WTC11 (cell line): ENCODE data around the gene ATP8B4. TPM values are rescaled to one million over a fixed set of nuclear protein-coding genes. Genes with fewer than 3 reads are reported as not detected.

Experiments used
- ATAC-seq: fragments of 200-7000 bp; cut with Tn5 transposase; 2 replicates; pipeline ENCODE4 v1.10.0; 2021; ENCODE audit warnings: mild to moderate bottlenecking, moderate library complexity
- CTCF ChIA-PET: fragments of 300-600 bp; sonication (Branson Sonifier 250); formaldehyde crosslinking; loops from one replicate; lab custom pipeline; 2021; ENCODE audit warnings: antibody characterized with exemption; lab: Charles Lee
- POLR2A ChIA-PET: fragments of 350-600 bp; sonication (Branson Sonifier 250); formaldehyde crosslinking; loops from one replicate; lab custom pipeline; 2021; ENCODE audit warnings: antibody characterized with exemption; lab: Charles Lee
- DNase-seq: peaks from one replicate; pipeline ENCODE4 v3.0.0; 2021; ENCODE audit warnings: low spot score
- H3K27ac Mint-ChIP-seq: 2 replicates; pipeline ENCODE4 v1.8.0; 2021; ENCODE audit warnings: mixed read lengths
- H3K27me3 Mint-ChIP-seq: 2 replicates; pipeline ENCODE4 v1.8.0; 2021; ENCODE audit warnings: low read depth, mild to moderate bottlenecking, moderate library complexity, mixed read lengths
- H3K36me3 Mint-ChIP-seq: 2 replicates; pipeline ENCODE4 v1.8.0; 2021; ENCODE audit warnings: mixed read lengths
- H3K4me1 Mint-ChIP-seq: 2 replicates; pipeline ENCODE4 v1.8.0; 2022; ENCODE audit warnings: mixed read lengths
- H3K4me3 Mint-ChIP-seq: 2 replicates; pipeline ENCODE4 v1.8.0; 2021; ENCODE audit warnings: mild to moderate bottlenecking, moderate library complexity, mixed read lengths
- H3K9me3 Mint-ChIP-seq: 2 replicates; pipeline ENCODE4 v1.8.0; 2021; ENCODE audit warnings: mixed read lengths
- CREB1 ChIP-seq: sonication (generic); formaldehyde crosslinking; IDR thresholded peaks from 2 replicates; pipeline ENCODE4 v1.8.0; 2023; ENCODE audit warnings: mild to moderate bottlenecking, missing genetic modification reagents
- EMX1 ChIP-seq: fragments of 250-450 bp; sonication (Bioruptor Pico); IDR thresholded peaks from 2 replicates; pipeline ENCODE4 v1.8.0; 2021; ENCODE audit warnings: mild to moderate bottlenecking
- FOXP1 ChIP-seq: sonication (generic); formaldehyde crosslinking; IDR thresholded peaks from 2 replicates; pipeline ENCODE4 v1.8.0; 2022; ENCODE audit warnings: missing genetic modification reagents, mild to moderate bottlenecking, moderate library complexity, borderline replicate concordance
- GRHL2 ChIP-seq: fragments of 250-450 bp; sonication (Bioruptor Pico); IDR thresholded peaks from 2 replicates; pipeline ENCODE4 v1.8.0; 2022; ENCODE audit warnings: mild to moderate bottlenecking, moderate library complexity; ENCODE audit not compliant: insufficient replicate concordance, severe bottlenecking
- GTF2I ChIP-seq: fragments of 250-450 bp; sonication (Bioruptor Pico); conservative IDR thresholded peaks from 2 replicates; pipeline ENCODE4 v1.4.0; 2021; ENCODE audit warnings: mild to moderate bottlenecking
- HMGA2 ChIP-seq: fragments of 250-450 bp; sonication (Bioruptor Pico); IDR thresholded peaks from 2 replicates; pipeline ENCODE4 v1.4.0; 2021; ENCODE audit warnings: mild to moderate bottlenecking, moderate library complexity
- MYBL2 ChIP-seq: sonication (generic); formaldehyde crosslinking; IDR thresholded peaks from 2 replicates; pipeline ENCODE4 v1.8.1; 2023; ENCODE audit warnings: mild to moderate bottlenecking, moderate library complexity, missing genetic modification reagents
- NFYB ChIP-seq: sonication (generic); formaldehyde crosslinking; conservative IDR thresholded peaks from 2 replicates; pipeline ENCODE4 v1.8.0; 2022; ENCODE audit warnings: low read depth, missing genetic modification reagents
- RELA ChIP-seq: sonication (generic); formaldehyde crosslinking; IDR thresholded peaks from 2 replicates; pipeline ENCODE4 v1.8.1; 2022; ENCODE audit warnings: missing genetic modification reagents, mild to moderate bottlenecking, borderline replicate concordance
- RORB ChIP-seq: fragments of 250-450 bp; sonication (Bioruptor Pico); IDR thresholded peaks from 2 replicates; pipeline ENCODE4 v1.9.0; 2021; ENCODE audit warnings: mild to moderate bottlenecking
- SMAD4 ChIP-seq: sonication (generic); formaldehyde crosslinking; IDR thresholded peaks from 2 replicates; pipeline ENCODE4 v1.8.0; 2022; ENCODE audit warnings: mild to moderate bottlenecking, missing genetic modification reagents
- TCF7 ChIP-seq: sonication (generic); formaldehyde crosslinking; IDR thresholded peaks from 2 replicates; pipeline ENCODE4 v1.8.0; 2022; ENCODE audit warnings: mild to moderate bottlenecking, low read depth, missing genetic modification reagents, moderate library complexity
- TP53 ChIP-seq: sonication (generic); formaldehyde crosslinking; IDR thresholded peaks from 2 replicates; pipeline ENCODE4 v1.8.1; 2023; ENCODE audit warnings: mild to moderate bottlenecking, missing genetic modification reagents
- ZBTB21 ChIP-seq: sonication (generic); formaldehyde crosslinking; IDR thresholded peaks from 2 replicates; pipeline ENCODE4 v1.8.1; 2023; ENCODE audit warnings: mild to moderate bottlenecking, missing genetic modification reagents, borderline replicate concordance
- ZNF138 ChIP-seq: sonication (generic); formaldehyde crosslinking; conservative IDR thresholded peaks from 2 replicates; pipeline ENCODE4 v1.8.1; 2022; ENCODE audit warnings: mild to moderate bottlenecking, moderate library complexity, missing genetic modification reagents
- ZNF263 ChIP-seq: sonication (generic); formaldehyde crosslinking; IDR thresholded peaks from 2 replicates; pipeline ENCODE4 v1.8.1; 2022; ENCODE audit warnings: low read depth, mild to moderate bottlenecking, moderate library complexity, missing genetic modification reagents
- ZNF423 ChIP-seq: fragments of 250-450 bp; sonication (Bioruptor Pico); IDR thresholded peaks from 2 replicates; pipeline ENCODE4 v2.1.2; 2022; ENCODE audit warnings: mild to moderate bottlenecking, moderate library complexity
- total RNA-seq: library from RNA; stranded (reverse); gene quantifications from 3 replicates; pipeline ENCODE4 v1.2.3, GENCODE V29; 2021
- TF ChIP-seq, protein P1 (sequence below): sonication (generic); formaldehyde crosslinking; IDR thresholded peaks from 2 replicates; pipeline ENCODE4 v1.8.1; 2022; ENCODE audit warnings: mild to moderate bottlenecking, moderate library complexity, missing genetic modification reagents
- TF ChIP-seq, protein P2 (sequence below): sonication (generic); formaldehyde crosslinking; conservative IDR thresholded peaks from 2 replicates; pipeline ENCODE4 v1.8.1; 2022; ENCODE audit warnings: mild to moderate bottlenecking, missing genetic modification reagents
- TF ChIP-seq, protein P3 (sequence below): sonication (generic); formaldehyde crosslinking; IDR thresholded peaks from 2 replicates; pipeline ENCODE4 v1.8.1; 2023; ENCODE audit warnings: mild to moderate bottlenecking, missing genetic modification reagents
- TF ChIP-seq, protein P4 (sequence below): sonication (generic); formaldehyde crosslinking; IDR thresholded peaks from 2 replicates; pipeline ENCODE4 v1.8.0; 2022; ENCODE audit warnings: mild to moderate bottlenecking, missing genetic modification reagents
- TF ChIP-seq, protein P5 (sequence below): fragments of 250-450 bp; sonication (Bioruptor Pico); IDR thresholded peaks from 2 replicates; pipeline ENCODE4 v1.9.0; 2021; ENCODE audit warnings: mild to moderate bottlenecking
- TF ChIP-seq, protein P6 (sequence below): sonication (generic); formaldehyde crosslinking; IDR thresholded peaks from 2 replicates; pipeline ENCODE4 v1.8.0; 2023; ENCODE audit warnings: missing genetic modification reagents, mild to moderate bottlenecking, borderline replicate concordance
- TF ChIP-seq, protein P7 (sequence below): sonication (generic); formaldehyde crosslinking; IDR thresholded peaks from 2 replicates; pipeline ENCODE4 v1.8.0; 2022; ENCODE audit warnings: mild to moderate bottlenecking, missing genetic modification reagents

The ATP8B4 gene
- total RNA-seq, 1 experiment from 2014 or later = 0.37 TPM

DNA sequence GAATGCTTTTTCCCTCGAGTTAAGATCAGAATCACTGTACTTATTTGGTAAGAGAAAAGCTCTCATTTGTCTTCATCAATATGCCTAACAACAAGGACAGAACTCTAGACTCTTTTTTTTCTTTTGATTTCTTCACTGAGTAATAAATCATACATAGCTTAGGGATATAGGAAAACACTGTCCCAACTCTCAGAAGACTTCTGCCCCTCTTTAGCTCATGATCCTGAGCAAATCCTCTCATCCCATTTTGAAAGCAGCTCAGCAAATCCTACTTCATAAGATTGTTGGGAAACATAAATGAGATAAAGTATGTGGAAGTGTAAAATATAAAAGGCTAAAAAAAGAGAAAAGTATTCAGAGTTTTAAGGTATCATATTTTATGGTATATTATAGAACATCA lies 141.7 kb downstream of the ATP8B4 start:
- TF ChIP-seq, protein P1, sequence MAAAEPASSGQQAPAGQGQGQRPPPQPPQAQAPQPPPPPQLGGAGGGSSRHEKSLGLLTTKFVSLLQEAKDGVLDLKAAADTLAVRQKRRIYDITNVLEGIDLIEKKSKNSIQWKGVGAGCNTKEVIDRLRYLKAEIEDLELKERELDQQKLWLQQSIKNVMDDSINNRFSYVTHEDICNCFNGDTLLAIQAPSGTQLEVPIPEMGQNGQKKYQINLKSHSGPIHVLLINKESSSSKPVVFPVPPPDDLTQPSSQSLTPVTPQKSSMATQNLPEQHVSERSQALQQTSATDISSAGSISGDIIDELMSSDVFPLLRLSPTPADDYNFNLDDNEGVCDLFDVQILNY (CRISPR knock-in tag) = no peak
- TF ChIP-seq RORB (CRISPR knock-in tag) (no peak), ZNF263 (no peak), ZNF423 (CRISPR knock-in tag) (no peak), GTF2I (no peak), FOXP1 (CRISPR knock-in tag) (no peak)
- TF ChIP-seq, protein P2, sequence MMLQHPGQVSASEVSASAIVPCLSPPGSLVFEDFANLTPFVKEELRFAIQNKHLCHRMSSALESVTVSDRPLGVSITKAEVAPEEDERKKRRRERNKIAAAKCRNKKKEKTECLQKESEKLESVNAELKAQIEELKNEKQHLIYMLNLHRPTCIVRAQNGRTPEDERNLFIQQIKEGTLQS = no peak
- H3K27me3 Mint-ChIP-seq = no peaks in the 10 kb centered on the region
- H3K4me1 Mint-ChIP-seq = no peaks in the 10 kb centered on the region
- H3K4me3 Mint-ChIP-seq = no peak overlapping the region
- H3K36me3 Mint-ChIP-seq = no peaks in the 10 kb centered on the region
- CTCF ChIA-PET = interaction anchor here (0.9 kb wide), 1 partner anchor 101 kb away, joined by 3 read pairs; no protein-coding TSS in a partner anchor
- POLR2A ChIA-PET = no interaction called here
- no peak for DNase-seq
- ATAC-seq = no peak
- H3K27ac Mint-ChIP-seq = no peak overlapping the region
- no peaks in the 10 kb centered on the region for H3K9me3 Mint-ChIP-seq

DNA sequence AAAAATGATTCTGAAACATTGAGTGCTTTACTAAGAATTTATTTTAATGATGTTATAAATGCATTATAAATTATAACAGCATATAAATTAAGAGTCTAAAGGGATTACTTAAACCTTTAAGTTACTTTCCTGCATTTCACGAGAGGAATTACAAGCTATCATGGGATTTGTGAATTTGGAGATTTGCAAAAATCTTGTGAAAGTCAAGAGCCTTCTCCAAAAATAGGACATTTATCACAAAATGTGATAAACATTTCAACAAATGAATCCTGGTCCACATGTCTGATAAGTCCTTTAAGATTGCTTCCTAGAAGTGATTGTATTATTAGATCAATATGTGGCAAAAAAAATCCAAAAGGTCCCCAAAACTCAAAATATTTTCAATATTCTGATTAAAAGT lies 154.5 kb downstream of the ATP8B4 start:
- no peaks in the 10 kb centered on the region for H3K27me3 Mint-ChIP-seq
- H3K4me1 Mint-ChIP-seq = no peaks in the 10 kb centered on the region
- TF ChIP-seq, protein P3, sequence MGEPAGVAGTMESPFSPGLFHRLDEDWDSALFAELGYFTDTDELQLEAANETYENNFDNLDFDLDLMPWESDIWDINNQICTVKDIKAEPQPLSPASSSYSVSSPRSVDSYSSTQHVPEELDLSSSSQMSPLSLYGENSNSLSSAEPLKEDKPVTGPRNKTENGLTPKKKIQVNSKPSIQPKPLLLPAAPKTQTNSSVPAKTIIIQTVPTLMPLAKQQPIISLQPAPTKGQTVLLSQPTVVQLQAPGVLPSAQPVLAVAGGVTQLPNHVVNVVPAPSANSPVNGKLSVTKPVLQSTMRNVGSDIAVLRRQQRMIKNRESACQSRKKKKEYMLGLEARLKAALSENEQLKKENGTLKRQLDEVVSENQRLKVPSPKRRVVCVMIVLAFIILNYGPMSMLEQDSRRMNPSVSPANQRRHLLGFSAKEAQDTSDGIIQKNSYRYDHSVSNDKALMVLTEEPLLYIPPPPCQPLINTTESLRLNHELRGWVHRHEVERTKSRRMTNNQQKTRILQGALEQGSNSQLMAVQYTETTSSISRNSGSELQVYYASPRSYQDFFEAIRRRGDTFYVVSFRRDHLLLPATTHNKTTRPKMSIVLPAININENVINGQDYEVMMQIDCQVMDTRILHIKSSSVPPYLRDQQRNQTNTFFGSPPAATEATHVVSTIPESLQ (CRISPR knock-in tag) = no peak
- TF ChIP-seq TP53 (CRISPR knock-in tag) (no peak), TCF7 (CRISPR knock-in tag) (no peak), RELA (no peak), ZNF138 (CRISPR knock-in tag) (no peak), ZBTB21 (no peak), MYBL2 (CRISPR knock-in tag) (no peak)
- TF ChIP-seq, protein P4, sequence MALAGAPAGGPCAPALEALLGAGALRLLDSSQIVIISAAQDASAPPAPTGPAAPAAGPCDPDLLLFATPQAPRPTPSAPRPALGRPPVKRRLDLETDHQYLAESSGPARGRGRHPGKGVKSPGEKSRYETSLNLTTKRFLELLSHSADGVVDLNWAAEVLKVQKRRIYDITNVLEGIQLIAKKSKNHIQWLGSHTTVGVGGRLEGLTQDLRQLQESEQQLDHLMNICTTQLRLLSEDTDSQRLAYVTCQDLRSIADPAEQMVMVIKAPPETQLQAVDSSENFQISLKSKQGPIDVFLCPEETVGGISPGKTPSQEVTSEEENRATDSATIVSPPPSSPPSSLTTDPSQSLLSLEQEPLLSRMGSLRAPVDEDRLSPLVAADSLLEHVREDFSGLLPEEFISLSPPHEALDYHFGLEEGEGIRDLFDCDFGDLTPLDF (CRISPR knock-in tag) = no peak
- POLR2A ChIA-PET = no interaction called here
- H3K9me3 Mint-ChIP-seq = peaks cover 58% of the 10 kb centered on the region
- no peak overlapping the region for H3K27ac Mint-ChIP-seq
- ATAC-seq (no peak), DNase-seq (no peak)
- CTCF ChIA-PET = no interaction called here
- H3K4me3 Mint-ChIP-seq = no peak overlapping the region
- H3K36me3 Mint-ChIP-seq = peaks cover 12% of the 10 kb centered on the region

DNA sequence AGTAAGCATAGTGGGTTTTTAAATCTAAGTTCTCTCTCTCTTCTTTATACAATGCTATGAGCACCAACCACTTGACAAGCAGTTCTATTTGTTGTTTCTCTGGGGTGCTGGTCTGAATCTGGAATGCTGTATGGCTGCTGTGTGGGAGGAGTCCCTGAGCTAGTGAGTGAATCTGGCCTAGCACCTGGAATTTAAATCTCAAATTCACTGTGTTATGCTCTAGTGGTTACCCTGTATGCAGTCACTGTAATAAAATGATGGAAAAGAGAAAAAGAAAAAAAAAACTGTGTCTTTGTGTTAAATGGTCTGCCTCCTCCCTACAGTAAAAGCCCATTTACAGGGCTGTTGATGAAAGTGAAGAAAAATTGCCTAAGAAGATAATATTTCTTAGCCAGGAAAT lies 155.0 kb downstream of the ATP8B4 start:
- ChIA-PET CTCF (no interaction called here), POLR2A (no interaction called here)
- H3K4me1 Mint-ChIP-seq = no peaks in the 10 kb centered on the region
- DNase-seq = no peak
- TF ChIP-seq, protein P5, sequence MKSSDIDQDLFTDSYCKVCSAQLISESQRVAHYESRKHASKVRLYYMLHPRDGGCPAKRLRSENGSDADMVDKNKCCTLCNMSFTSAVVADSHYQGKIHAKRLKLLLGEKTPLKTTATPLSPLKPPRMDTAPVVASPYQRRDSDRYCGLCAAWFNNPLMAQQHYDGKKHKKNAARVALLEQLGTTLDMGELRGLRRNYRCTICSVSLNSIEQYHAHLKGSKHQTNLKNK (CRISPR knock-in tag) = no peak
- TF ChIP-seq EMX1 (no peak), HMGA2 (CRISPR knock-in tag) (no peak), NFYB (CRISPR knock-in tag) (no peak), SMAD4 (CRISPR knock-in tag) (no peak), CREB1 (no peak), GRHL2 (CRISPR knock-in tag) (no peak)
- TF ChIP-seq, protein P6, sequence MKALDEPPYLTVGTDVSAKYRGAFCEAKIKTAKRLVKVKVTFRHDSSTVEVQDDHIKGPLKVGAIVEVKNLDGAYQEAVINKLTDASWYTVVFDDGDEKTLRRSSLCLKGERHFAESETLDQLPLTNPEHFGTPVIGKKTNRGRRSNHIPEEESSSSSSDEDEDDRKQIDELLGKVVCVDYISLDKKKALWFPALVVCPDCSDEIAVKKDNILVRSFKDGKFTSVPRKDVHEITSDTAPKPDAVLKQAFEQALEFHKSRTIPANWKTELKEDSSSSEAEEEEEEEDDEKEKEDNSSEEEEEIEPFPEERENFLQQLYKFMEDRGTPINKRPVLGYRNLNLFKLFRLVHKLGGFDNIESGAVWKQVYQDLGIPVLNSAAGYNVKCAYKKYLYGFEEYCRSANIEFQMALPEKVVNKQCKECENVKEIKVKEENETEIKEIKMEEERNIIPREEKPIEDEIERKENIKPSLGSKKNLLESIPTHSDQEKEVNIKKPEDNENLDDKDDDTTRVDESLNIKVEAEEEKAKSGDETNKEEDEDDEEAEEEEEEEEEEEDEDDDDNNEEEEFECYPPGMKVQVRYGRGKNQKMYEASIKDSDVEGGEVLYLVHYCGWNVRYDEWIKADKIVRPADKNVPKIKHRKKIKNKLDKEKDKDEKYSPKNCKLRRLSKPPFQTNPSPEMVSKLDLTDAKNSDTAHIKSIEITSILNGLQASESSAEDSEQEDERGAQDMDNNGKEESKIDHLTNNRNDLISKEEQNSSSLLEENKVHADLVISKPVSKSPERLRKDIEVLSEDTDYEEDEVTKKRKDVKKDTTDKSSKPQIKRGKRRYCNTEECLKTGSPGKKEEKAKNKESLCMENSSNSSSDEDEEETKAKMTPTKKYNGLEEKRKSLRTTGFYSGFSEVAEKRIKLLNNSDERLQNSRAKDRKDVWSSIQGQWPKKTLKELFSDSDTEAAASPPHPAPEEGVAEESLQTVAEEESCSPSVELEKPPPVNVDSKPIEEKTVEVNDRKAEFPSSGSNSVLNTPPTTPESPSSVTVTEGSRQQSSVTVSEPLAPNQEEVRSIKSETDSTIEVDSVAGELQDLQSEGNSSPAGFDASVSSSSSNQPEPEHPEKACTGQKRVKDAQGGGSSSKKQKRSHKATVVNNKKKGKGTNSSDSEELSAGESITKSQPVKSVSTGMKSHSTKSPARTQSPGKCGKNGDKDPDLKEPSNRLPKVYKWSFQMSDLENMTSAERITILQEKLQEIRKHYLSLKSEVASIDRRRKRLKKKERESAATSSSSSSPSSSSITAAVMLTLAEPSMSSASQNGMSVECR = no peak
- TF ChIP-seq, protein P7, sequence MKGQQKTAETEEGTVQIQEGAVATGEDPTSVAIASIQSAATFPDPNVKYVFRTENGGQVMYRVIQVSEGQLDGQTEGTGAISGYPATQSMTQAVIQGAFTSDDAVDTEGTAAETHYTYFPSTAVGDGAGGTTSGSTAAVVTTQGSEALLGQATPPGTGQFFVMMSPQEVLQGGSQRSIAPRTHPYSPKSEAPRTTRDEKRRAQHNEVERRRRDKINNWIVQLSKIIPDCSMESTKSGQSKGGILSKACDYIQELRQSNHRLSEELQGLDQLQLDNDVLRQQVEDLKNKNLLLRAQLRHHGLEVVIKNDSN (CRISPR knock-in tag) = no peak
- TF ChIP-seq, all 79 proteins: peak for 0
- Mint-ChIP-seq H3K27ac (no peak overlapping the region), H3K9me3 (peaks cover 57% of the 10 kb centered on the region), H3K27me3 (no peaks in the 10 kb centered on the region), H3K4me3 (no peak overlapping the region), H3K36me3 (peaks cover 14% of the 10 kb centered on the region)
- no peak for ATAC-seq
